Muscle of arm (tissue), 14 donors: Measurements from ENCODE around the gene MYCBP. TPM values are rescaled to one million over a fixed set of nuclear protein-coding genes. Genes with fewer than 3 reads are reported as not detected.
A peak's percentile ranks its signal among the peaks of the same experiment; 100 is the strongest.
"Not testable (repeated sequence)": the region's sequence is repeated elsewhere in the genome, so short reads cannot be mapped to it uniquely, and the experiment has no call there.

Experiments
- DNase-seq: peaks from one replicate; pipeline ENCODE4 v3.0.0-alpha.2; 2013
- long read RNA-seq, 11 donors: transcript quantifications; one replicate each; lab custom pipeline, GENCODE V29; 2026
- polyA plus RNA-seq, 12 donors: library from polyadenylated mRNA; unstranded; fragments of 120-200 nt; gene quantifications; one replicate each; pipeline ENCODE4 v1.2.1, GENCODE V29; 2013; ENCODE audit not compliant: insufficient read length in 12 of 12

MYCBP gene
- polyA plus RNA-seq: 10 to 100 TPM in 11 of 12 donors, not detected in 1; 14.4 to 34.7 (median 24.0) TPM
- long read RNA-seq, donor 1, transcript MYCBP-201 (5 exons, 2,818 nt): major isoform, 12 of 16 reads
- long read RNA-seq, donor 1, partial matches to known transcripts: 0 of 16 reads
- long read RNA-seq, donor 1, other reads (novel, unspliced or antisense): 0 of 16 reads
- long read RNA-seq, donor 2, transcript MYCBP-201 (5 exons, 2,818 nt): major isoform, 15 of 18 reads
- long read RNA-seq, donor 2, partial matches to known transcripts: 0 of 18 reads
- long read RNA-seq, donor 2, other reads (novel, unspliced or antisense): 0 of 18 reads
- long read RNA-seq, donor 3, partial matches to known transcripts: 0 of 6 reads
- long read RNA-seq, donor 3, other reads (novel, unspliced or antisense): 0 of 6 reads
- long read RNA-seq, donor 4, transcript MYCBP-201 (5 exons, 2,818 nt): major isoform, 7 of 9 reads
- long read RNA-seq, donor 4, partial matches to known transcripts: 0 of 9 reads
- long read RNA-seq, donor 4, other reads (novel, unspliced or antisense): 0 of 9 reads
- long read RNA-seq, donor 5, transcript MYCBP-204 (4 exons, 819 nt): minor isoform, 5 of 21 reads
- long read RNA-seq, donor 5, transcript MYCBP-201 (5 exons, 2,818 nt): major isoform, 16 of 21 reads
- long read RNA-seq, donor 5, partial matches to known transcripts: 0 of 21 reads
- long read RNA-seq, donor 5, other reads (novel, unspliced or antisense): 0 of 21 reads
- long read RNA-seq, donor 6, transcript MYCBP-201 (5 exons, 2,818 nt): major isoform, 8 of 11 reads
- long read RNA-seq, donor 6, partial matches to known transcripts: 0 of 11 reads
- long read RNA-seq, donor 6, other reads (novel, unspliced or antisense): 0 of 11 reads
- long read RNA-seq, donor 7, transcript MYCBP-201 (5 exons, 2,818 nt): major isoform, 7 of 13 reads
- long read RNA-seq, donor 7, transcript MYCBP-204 (4 exons, 819 nt): minor isoform, 5 of 13 reads
- long read RNA-seq, donor 7, partial matches to known transcripts: 0 of 13 reads
- long read RNA-seq, donor 7, other reads (novel, unspliced or antisense): 0 of 13 reads
- long read RNA-seq, donor 8, transcript MYCBP-201 (5 exons, 2,818 nt): major isoform, 7 of 9 reads
- long read RNA-seq, donor 8, partial matches to known transcripts: 0 of 9 reads
- long read RNA-seq, donor 8, other reads (novel, unspliced or antisense): 0 of 9 reads
- long read RNA-seq, donor 9, transcript MYCBP-201 (5 exons, 2,818 nt): major isoform, 11 of 17 reads
- long read RNA-seq, donor 9, transcript MYCBP-204 (4 exons, 819 nt): minor isoform, 5 of 17 reads
- long read RNA-seq, donor 9, partial matches to known transcripts: 0 of 17 reads
- long read RNA-seq, donor 9, other reads (novel, unspliced or antisense): 0 of 17 reads
- long read RNA-seq, donor 10, transcript MYCBP-201 (5 exons, 2,818 nt): major isoform, 11 of 17 reads
- long read RNA-seq, donor 10, transcript MYCBP-204 (4 exons, 819 nt): minor isoform, 5 of 17 reads
- long read RNA-seq, donor 10, partial matches to known transcripts: 0 of 17 reads
- long read RNA-seq, donor 10, other reads (novel, unspliced or antisense): 0 of 17 reads
- long read RNA-seq, donor 11, transcript MYCBP-201 (5 exons, 2,818 nt): major isoform, 14 of 18 reads
- long read RNA-seq, donor 11, partial matches to known transcripts: 0 of 18 reads
- long read RNA-seq, donor 11, other reads (novel, unspliced or antisense): 0 of 18 reads

GRCh38 chr1:38873027-38873969 lies at the start of gene MYCBP:
TSS of gene MYCBP (minus strand) at chr1:38873348. CDS start at chr1:38873305, 43 bp downstream.
- peak; percentile 98 for DNase-seq

GRCh38 chr1:38919130-38919529 lies 46.0 kb upstream of the MYCBP start:
- no peak for DNase-seq

- DNase-seq: no peak
Observed at GRCh38 chr1:38918568-38918967, 45.4 kb upstream of the MYCBP start.

GRCh38 chr1:38917772-38918171 lies 44.6 kb upstream of the MYCBP start:
- DNase-seq: no peak

GRCh38 chr1:38917337-38917736 lies 44.2 kb upstream of the MYCBP start:
- DNase-seq: no peak

GRCh38 chr1:38915352-38915948 lies 42.3 kb upstream of the MYCBP start:
- DNase-seq: no peak

- DNase-seq: not testable (repeated sequence)
Observed at GRCh38 chr1:38914908-38915307, 41.8 kb upstream of the MYCBP start.

GRCh38 chr1:38908821-38909220 lies 35.7 kb upstream of the MYCBP start:
- DNase-seq: no peak

- no peak for DNase-seq
Observed at GRCh38 chr1:38905985-38906384, 32.8 kb upstream of the MYCBP start.

- DNase-seq: no peak
Observed at GRCh38 chr1:38899560-38899959, 26.4 kb upstream of the MYCBP start.

- DNase-seq: no peak
Observed at GRCh38 chr1:38898653-38899230, 25.6 kb upstream of the MYCBP start.

GRCh38 chr1:38896169-38896568 lies 23.0 kb upstream of the MYCBP start:
- DNase-seq: no peak

GRCh38 chr1:38892976-38893375 lies 19.8 kb upstream of the MYCBP start:
- no peak for DNase-seq

GRCh38 chr1:38891753-38892152 lies 18.6 kb upstream of the MYCBP start:
- no peak for DNase-seq

- no peak for DNase-seq
Observed at GRCh38 chr1:38889589-38889988, 16.4 kb upstream of the MYCBP start.

GRCh38 chr1:38888423-38889333 lies 15.5 kb upstream of the MYCBP start:
- DNase-seq: no peak

GRCh38 chr1:38885092-38885491 lies 11.9 kb upstream of the MYCBP start:
- DNase-seq: no peak

GRCh38 chr1:38881487-38881886 lies 8.3 kb upstream of the MYCBP start, which contains the start of gene GJA9:
TSS of gene GJA9 (minus strand) at chr1:38881587. CDS start at chr1:38876098, 5,489 bp downstream.
- no peak for DNase-seq
